ENCODE measurements around the gene TRAF3IP1.

DNA sequence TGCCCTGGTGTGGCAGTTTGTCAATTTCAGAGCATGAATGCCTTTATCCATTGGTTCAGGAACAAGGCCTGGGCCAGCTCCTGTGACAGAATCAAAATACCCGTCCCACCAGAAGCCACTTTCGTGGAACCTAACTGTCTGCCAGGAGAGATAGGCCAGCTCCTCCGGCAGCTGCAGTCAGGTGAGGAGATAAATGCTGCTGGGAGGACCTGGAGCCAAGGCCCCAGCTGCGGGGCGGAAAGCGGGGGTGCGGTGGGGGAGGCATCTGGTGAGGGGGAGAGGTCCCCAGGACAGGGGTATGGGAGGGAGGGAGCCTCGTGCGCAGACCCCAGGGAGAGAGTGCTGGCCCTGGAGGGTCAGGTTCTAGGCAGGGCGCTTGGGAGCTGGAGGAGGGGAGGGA is 102.0 kb downstream of the TRAF3IP1 start:
- TF ChIP-seq, protein P1, sequence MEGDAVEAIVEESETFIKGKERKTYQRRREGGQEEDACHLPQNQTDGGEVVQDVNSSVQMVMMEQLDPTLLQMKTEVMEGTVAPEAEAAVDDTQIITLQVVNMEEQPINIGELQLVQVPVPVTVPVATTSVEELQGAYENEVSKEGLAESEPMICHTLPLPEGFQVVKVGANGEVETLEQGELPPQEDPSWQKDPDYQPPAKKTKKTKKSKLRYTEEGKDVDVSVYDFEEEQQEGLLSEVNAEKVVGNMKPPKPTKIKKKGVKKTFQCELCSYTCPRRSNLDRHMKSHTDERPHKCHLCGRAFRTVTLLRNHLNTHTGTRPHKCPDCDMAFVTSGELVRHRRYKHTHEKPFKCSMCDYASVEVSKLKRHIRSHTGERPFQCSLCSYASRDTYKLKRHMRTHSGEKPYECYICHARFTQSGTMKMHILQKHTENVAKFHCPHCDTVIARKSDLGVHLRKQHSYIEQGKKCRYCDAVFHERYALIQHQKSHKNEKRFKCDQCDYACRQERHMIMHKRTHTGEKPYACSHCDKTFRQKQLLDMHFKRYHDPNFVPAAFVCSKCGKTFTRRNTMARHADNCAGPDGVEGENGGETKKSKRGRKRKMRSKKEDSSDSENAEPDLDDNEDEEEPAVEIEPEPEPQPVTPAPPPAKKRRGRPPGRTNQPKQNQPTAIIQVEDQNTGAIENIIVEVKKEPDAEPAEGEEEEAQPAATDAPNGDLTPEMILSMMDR (IDR thresholded peaks at IDR 0.05): no peak
- no peak for TF ChIP-seq EZH2 (IDR thresholded peaks at IDR 0.05; ENCODE audit: borderline replicate concordance, insufficient read depth, low read depth, low read length, poor library complexity, severe bottlenecking)

Data from B cell (primary cell).